Muscle layer of colon (tissue), 2 donors: ENCODE data around the gene BMP7.
"Not testable (repeated sequence)": the region's sequence is repeated elsewhere in the genome, so short reads cannot be mapped to it uniquely, and the experiment has no call there.

Source experiments
- H3K27ac ChIP-seq: one replicate; pipeline ENCODE4 v1.7.0; 2013; ENCODE audit warnings: low read depth, mild to moderate bottlenecking, low read length, moderate library complexity
- H3K27me3 ChIP-seq, 2 donors: one replicate each; pipeline ENCODE4 v1.7.0; 2013; ENCODE audit warnings: low read length in 2 of 2, mild to moderate bottlenecking in 2 of 2; ENCODE audit not compliant: insufficient read depth in 2 of 2, control insufficient read depth in 1 of 2
- H3K36me3 ChIP-seq: one replicate; pipeline ENCODE4 v1.7.0; 2013; ENCODE audit warnings: mild to moderate bottlenecking, low read length; ENCODE audit not compliant: insufficient read depth
- H3K4me1 ChIP-seq: one replicate; pipeline ENCODE4 v1.7.0; 2013; ENCODE audit warnings: mild to moderate bottlenecking, low read length; ENCODE audit not compliant: insufficient read depth
- H3K4me3 ChIP-seq, 2 donors: one replicate each; pipeline ENCODE4 v1.7.0; 2013; ENCODE audit warnings: low read length in 2 of 2, low read depth in 1 of 2, mild to moderate bottlenecking in 1 of 2, moderate library complexity in 1 of 2
- H3K9ac ChIP-seq: one replicate; pipeline ENCODE4 v1.7.0; 2013; ENCODE audit warnings: low read length
- H3K9me3 ChIP-seq: one replicate; pipeline ENCODE4 v1.7.0; 2013; ENCODE audit warnings: mild to moderate bottlenecking, low read length
- donor health status: abdominal sarcoma.
- donor health status: Adenocarcinoma of cecum.

BMP7 gene

DNA sequence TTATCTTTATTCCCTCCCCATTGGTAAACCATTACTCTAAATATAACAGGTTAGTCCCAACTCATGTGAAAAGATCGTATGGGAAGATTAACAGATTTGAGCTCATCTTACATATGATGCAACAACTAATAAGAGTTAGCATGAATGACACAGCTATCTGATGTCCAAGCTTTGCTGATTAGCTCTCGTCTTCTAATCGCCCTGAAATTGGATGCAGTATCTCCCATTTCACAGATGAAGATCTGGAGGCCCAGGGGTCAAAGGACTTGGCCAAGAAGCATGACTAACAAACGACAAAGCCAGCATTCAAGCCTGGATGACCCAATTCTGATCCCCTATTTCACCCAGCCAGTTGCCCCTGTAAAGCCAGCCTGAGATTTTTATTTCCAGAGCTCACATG lies 8.4 kb upstream of the BMP7 start:
- Histone ChIP-seq H3K9ac (no peak overlapping the region), H3K4me3 (no peak overlapping the region), H3K27me3 (no peaks in the 10 kb centered on the region), H3K9me3 (no peaks in the 10 kb centered on the region), H3K4me1 (no peaks in the 10 kb centered on the region), H3K36me3 (no peaks in the 10 kb centered on the region), H3K27ac (no peak overlapping the region)

DNA sequence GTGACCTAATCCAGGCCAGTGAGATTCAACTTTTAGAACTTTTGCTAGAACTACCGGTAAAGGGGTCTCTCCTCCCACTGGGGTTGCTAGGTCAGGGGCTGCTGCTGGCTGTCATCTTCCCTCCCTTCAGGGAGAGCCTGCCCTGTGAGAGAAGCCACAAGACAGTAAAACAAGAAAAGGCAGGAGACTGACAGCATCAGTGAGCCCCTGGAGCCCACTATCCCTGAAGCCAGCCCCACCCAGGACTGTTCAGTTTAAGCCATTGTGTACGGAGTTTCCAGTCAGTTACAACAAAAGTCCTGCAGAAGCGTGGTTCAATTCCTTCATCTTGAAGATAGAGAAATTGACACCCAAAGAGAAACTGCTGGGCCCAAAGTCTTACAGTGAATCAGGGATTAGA lies 7.9 kb upstream of the BMP7 start:
- Histone ChIP-seq H3K36me3 (no peaks in the 10 kb centered on the region), H3K27me3 (no peaks in the 10 kb centered on the region), H3K4me3 (no peak overlapping the region), H3K27ac (no peak overlapping the region), H3K9ac (no peak overlapping the region), H3K9me3 (no peaks in the 10 kb centered on the region), H3K4me1 (no peaks in the 10 kb centered on the region)

DNA sequence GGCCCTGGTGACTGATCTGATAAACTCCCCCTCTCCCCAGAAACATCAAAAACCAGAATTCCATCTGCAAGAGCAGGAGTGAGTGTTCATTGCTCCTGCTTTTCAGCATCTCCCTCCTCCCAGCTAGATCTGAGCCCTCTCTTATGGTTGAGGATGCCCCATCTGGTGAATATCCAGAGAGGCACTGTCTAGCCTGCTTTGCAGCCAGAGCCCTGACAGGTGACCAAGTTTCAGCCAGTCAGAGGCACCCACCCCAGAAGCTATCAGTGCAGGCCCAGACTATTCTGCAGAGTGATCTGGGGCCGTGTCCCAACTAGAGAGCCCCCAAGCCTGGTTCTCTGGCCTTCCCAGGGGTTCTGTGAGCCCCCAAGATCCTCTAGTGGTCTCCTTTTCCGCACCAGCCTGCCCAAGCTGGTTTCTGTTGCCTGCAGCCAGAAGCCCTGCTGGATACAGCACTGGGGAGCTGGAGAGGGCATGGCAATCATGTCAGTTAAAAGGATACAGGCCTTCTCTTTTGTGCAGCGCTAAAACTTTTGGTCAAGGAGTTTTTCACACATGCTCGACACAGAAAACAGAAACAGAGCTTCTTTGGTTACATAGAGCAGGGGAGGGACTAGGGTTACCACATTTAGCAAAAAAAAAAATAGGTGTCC lies 6.6 kb upstream of the BMP7 start:
- H3K36me3 ChIP-seq: no peaks in the 10 kb centered on the region

DNA sequence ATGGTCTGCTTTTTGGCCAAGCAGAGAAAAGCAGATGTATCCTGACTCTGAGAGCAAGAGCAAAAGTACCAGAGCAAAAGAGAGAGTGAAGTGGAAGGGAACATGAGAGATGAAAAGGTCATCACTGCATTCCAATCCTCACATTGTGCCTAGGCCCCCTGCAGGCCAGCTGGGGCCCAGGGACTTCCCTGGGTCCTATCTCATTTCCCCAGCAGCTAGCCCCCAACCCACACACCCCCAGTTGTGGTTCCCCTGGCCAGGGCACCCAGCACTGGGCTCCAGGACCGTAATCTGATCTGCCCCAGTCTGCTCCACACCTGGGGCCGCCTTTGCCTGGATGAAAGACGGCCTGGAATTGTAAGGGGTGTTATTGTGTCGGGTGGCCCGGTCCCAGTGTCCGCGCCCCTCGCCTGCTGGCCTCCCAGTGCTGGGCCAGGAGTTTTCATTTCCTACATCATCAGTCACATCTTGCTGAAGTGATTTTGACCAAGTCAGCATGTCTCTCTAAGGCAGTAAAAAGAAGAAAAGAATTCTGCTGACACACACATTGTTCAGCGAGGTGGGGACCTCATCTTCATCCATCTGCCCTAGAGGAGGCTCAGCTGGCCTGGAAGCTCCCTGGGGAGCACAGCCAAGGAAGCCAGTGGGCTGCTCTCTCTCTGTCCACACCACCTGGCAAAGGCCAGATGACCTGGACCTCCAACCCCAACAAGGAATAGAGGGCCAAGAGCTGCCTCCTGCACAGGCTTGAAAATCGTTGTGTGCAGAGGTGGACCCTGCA lies 4.0 kb upstream of the BMP7 start:
- Histone ChIP-seq H3K4me1 (no peaks in the 10 kb centered on the region), H3K9me3 (no peaks in the 10 kb centered on the region), H3K9ac (no peak overlapping the region), H3K4me3 (no peak overlapping the region), H3K27me3 (peaks cover 0 to 30% of the 10 kb centered on the region in 2 donors), H3K36me3 (no peaks in the 10 kb centered on the region), H3K27ac (no peak overlapping the region)

More for the DNA sequence above, 6.6 kb upstream of the BMP7 start:
- Histone ChIP-seq H3K4me1 (no peaks in the 10 kb centered on the region), H3K4me3 (no peak overlapping the region), H3K27me3 (peaks cover 0 to 4% of the 10 kb centered on the region in 2 donors), H3K9me3 (no peaks in the 10 kb centered on the region), H3K9ac (no peak overlapping the region), H3K27ac (no peak overlapping the region)

DNA sequence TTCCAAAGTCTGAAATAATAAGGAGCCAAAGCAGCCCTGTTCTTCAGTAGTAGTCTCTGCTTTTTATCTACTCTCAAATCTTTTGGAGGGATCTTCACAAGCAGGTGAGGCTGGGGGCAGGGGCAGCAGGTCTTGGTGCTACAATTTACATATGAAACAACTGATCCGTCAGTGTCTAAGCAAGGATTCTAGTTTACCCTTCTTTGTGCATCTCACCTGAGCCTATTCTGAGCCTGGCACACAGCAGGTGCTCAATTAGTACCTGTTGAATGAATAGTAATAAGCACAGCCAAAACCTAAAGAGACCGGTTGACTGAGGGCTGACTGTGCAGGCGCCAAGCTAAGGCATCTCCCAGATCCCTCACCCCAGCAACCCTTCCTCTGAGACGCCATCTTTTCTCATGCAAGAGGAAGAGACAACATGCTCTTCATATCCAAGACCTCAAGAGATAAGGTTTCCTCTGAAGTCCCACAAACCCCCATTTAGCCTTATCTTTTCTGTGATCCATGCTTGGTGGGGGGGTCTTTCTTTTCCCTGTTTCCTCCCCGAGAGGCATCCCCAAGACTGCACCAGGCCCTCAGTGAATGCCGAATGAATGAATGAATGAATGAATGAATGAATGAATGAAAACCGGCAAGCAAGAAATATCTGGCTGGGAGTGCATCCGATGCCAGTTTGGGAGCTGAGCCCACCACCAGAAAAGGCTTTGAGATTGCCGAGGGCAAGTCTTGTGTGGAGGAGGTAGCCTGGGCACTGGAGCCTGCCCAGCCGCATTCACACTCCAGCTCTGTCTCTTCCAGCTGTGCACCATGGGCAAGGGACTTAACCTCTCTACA lies 2.9 kb upstream of the BMP7 start:
- H3K4me3 ChIP-seq: no peak overlapping the region
- H3K27ac ChIP-seq: no peak overlapping the region
- H3K9ac ChIP-seq: no peak overlapping the region
- peaks cover 0 to 40% of the 10 kb centered on the region in 2 donors for H3K27me3 ChIP-seq
- no peaks in the 10 kb centered on the region for H3K4me1 ChIP-seq
- H3K9me3 ChIP-seq: no peaks in the 10 kb centered on the region
- no peaks in the 10 kb centered on the region for H3K36me3 ChIP-seq

DNA sequence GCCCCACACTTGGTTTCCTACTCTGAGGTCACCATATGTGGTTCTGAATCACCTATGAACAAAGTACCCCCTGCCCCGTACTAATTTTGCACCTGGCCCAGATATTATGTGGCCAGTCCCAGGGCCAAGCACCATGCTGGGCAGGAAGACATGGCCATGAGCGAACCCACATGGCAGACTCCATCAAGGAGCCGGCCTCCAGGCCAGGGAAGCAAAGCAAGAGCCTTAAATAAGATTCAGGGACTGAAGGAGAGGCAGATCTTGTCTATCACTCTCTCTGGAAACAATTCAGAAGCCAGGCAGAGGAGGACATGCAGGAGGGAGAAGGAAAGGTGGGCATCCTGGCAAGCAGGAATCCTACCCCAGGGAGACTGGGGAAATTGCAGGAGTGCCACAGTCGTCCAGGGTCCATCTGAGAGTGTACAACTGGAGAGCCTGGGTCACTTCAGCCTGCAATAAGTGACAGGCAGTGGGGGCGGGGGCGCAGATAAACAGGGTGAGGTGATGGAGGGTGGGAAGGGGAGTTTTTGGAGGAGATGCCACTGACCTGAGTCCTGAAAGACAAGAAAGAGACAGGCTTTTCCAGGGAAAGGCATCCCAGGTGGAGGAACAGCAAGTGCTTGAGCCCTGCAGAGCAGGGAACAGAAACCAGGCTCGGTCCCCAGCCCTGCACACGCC lies 2.1 kb upstream of the BMP7 start:
- H3K4me1 ChIP-seq: no peaks in the 10 kb centered on the region
- no peaks in the 10 kb centered on the region for H3K9me3 ChIP-seq
- peaks cover 0 to 48% of the 10 kb centered on the region in 2 donors for H3K27me3 ChIP-seq
- no peak overlapping the region for H3K27ac ChIP-seq
- H3K9ac ChIP-seq: no peak overlapping the region
- H3K4me3 ChIP-seq: no peak overlapping the region
- H3K36me3 ChIP-seq: no peaks in the 10 kb centered on the region

DNA sequence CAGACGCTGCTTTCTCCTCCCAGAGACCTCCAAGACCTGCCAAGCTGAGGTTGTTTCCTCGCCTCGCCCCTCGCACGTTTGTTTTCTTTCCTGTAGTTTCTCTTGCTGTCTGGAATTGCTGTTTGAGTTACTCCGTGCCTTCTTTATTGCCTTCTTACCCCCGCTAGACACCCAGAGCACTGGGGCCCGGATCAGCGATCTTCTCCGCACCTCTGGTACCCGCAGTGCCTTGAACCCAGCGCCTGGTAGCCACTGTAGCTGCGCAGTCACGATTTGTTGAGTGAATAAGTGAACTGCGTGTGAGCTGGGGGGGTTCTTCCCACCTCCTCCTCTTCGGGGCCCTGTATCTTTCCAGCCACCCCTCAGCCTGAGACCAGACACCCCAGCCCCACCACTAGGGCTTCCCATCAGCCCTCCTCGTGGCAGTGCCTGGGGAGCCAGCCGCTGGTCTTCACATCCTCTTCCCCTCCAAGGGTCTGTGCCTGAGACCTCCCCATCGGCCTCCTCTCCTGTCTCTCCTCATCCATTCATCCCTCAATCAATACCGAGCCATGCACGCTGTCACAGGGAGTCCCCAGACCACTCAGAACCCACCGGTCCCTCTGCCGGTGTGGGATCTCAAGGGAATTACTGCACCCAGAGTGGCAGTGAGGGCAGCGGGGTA lies 849 bp upstream of the BMP7 start:
- no peaks in the 10 kb centered on the region for H3K9me3 ChIP-seq
- no peak overlapping the region for H3K9ac ChIP-seq
- peak overlapping the region in 1 of 2 donors; percentile 18 for H3K4me3 ChIP-seq
- no peaks in the 10 kb centered on the region for H3K36me3 ChIP-seq
- no peak overlapping the region for H3K27ac ChIP-seq
- peaks cover 0 to 60% of the 10 kb centered on the region in 2 donors for H3K27me3 ChIP-seq
- no peaks in the 10 kb centered on the region for H3K4me1 ChIP-seq

DNA sequence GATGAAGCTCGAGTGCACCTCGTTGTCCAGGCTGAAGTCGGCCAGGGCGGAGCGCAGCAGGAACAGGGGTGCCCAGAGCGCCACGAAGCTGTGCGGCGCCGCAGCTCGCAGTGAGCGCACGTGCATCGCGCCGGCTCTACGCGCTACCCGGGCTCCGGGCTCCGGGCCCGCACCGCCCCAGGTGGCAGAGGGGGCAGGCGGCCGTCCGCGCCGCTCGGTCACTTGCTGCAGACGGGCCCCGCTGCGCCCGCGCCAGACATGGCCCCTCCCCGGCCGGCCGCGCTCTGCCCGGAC lies 497 bp downstream of the BMP7 start:
- Histone ChIP-seq H3K9ac (no peak overlapping the region), H3K27ac (no peak overlapping the region), H3K36me3 (no peaks in the 10 kb centered on the region), H3K4me1 (no peaks in the 10 kb centered on the region), H3K9me3 (no peaks in the 10 kb centered on the region), H3K4me3 (peak overlapping the region in 1 of 2 donors; percentile 26), H3K27me3 (peaks cover 5 to 70% of the 10 kb centered on the region in 2 donors)

DNA sequence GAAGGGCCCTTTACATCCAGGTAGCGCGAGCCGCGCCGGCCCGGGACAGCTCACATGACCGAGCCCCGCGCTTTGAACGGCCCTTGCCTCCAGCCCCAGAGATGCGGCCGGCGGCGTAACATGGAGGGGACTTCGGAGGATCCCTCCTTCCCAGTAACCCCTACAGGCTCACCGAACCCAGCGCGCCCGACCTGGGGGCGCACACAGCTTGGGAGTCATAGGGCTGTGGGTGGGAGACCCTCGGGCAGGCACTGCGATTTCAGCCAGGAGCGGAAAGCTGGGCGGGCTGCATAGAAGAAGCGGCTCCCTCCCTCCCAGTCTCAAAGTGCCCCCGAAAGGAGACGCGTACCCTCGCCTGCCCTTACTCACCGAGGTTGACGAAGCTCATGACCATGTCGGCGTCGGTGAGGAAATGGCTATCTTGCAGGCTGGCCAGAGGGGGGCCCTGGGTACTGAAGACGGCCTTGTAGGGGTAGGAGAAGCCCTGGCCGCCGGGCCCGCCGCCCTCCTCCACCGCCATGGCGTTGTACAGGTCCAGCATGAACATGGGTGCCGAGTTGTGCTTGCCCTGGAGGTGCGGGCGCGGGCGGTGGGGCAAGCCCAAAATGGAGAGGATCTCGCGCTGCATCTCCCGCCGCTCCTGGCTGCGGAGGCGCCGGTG lies 975 bp downstream of the BMP7 start:
- no peaks in the 10 kb centered on the region for H3K9me3 ChIP-seq
- H3K27me3 ChIP-seq: peaks cover 10 to 74% of the 10 kb centered on the region in 2 donors
- H3K9ac ChIP-seq: no peak overlapping the region
- H3K36me3 ChIP-seq: no peaks in the 10 kb centered on the region
- H3K27ac ChIP-seq: no peak overlapping the region
- H3K4me1 ChIP-seq: no peaks in the 10 kb centered on the region
- H3K4me3 ChIP-seq: peak overlapping the region in 1 of 2 donors; percentile 26

DNA sequence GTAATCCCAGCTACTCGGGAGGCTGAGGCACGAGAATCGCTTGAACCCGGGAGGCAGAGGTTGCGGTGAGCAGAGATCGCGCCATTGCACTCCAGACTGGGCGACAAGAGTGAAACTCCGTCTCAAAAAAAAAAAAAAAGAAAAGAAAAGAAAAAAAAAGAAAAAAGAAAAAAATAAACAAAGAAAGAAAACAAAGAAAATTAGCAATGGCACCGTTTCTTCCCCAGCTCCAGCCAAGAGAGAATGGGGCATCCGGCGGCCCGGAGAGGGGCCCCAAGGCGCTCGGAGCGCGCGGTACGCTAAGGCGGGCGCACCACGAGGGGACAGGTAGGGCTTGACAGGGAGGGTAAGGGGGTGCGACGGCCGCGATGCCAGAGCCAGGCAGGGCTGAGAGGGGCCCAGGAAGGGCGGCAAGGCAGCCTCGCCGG lies 1.5 kb downstream of the BMP7 start:
- not testable (repeated sequence) for H3K27ac ChIP-seq, H3K9ac ChIP-seq, H3K36me3 ChIP-seq, H3K4me1 ChIP-seq, H3K9me3 ChIP-seq
- peaks cover 14 to 79% of the 10 kb centered on the region in 2 donors for H3K27me3 ChIP-seq
- peak overlapping the region in 1 of 2 donors; percentile 13 for H3K4me3 ChIP-seq
